GM18870 (cell line): Measurements from ENCODE around the gene ETFA.

Source experiments
- ATAC-seq: cut with Tn5 transposase; IDR thresholded peaks from one replicate; pipeline ENCODE4 v1.9.1; 2021; ENCODE audit warnings: moderate library complexity; ENCODE audit not compliant: unreplicated experiment

The ETFA gene

GRCh38 chr15:76197703-76198455 is 113.4 kb downstream of the ETFA start:
- ATAC-seq: no peak

DNA sequence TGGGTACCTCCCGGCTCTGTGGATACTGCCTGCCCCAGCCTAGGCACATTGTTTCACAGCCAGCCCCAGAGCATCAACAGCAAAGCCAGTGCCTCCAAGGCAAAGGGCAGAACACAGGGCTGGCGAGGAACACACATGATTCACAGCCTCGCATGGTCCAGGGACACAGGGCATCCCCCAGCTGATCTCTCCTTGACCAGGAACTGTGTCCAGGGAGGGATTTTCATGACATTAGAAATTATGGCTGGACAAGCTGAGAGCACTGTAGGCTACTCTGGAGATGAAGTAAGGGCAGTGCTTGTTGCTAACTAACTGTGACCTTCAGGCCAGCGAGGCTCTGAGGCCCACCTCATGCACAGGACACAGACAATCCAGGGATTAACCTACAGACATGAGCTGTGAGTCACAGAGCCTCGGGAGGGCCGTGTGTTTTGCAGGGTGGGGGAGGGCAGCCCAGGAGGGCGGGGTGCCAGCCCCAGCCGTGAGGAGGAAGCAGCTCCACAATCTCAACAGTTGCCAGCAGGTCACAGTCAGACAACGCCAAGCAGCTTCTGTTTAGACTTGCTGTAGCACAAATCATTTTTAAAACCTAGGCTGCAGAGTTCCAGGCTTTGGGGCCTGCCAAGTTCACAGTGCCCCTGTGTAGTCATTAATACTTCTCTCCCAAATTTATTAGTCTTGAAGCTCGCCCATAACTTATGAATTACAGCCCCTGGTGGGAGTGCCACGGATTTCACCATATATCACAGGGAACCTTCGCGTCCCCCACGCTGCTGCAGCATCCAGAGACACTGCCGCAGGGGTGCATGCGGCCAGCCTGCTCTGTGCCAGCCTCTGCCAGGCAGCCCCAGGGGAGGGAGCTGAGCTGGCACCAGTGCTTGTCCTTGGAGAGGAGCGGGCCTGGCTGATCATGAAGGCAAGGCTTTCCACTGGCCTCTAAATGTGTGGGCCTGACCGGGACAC is 114.7 kb downstream of the ETFA start:
- ATAC-seq: no peak

GRCh38 chr15:76195506-76196268 is 115.6 kb downstream of the ETFA start:
- ATAC-seq: no peak

DNA sequence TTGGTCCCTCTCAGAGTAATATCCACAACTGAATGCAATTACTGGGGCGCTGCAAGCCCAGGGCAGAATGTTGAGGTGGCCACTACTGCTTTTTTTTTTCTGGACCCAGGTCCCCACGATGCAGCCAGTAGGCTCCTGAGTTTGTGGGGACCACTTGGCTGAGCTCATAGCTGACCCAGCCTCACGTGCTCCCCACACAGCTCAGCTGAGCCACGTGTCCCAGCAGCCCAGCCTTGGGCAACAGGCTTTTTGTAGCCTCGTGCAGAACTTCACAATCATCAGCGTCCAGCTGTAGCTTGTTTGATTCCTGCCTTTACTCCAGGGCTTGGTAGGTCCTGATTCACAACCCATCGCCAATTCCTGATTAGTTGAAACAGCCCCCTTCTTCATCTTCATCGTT is 117.3 kb downstream of the ETFA start:
- no peak for ATAC-seq

DNA sequence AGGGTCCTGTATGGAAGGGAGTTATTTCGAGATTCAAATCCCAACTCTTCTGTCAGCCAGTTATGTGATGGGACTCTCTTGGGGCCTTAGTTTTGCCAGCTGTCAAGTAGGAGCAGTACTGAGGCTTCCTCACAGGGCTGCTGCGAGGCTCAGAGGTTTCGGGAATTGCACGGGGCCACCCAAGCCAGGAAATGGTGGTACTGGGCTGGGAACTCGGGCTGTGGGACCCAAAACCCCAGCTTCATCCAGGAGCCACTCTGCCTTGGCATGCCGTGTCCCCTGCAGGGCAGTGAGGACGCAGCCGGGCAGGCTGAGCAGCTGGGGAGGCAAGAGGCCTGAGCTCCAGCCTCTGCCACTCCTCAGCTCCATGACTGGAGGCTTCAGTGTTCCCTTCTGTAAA is 118.6 kb downstream of the ETFA start:
- ATAC-seq: no peak

DNA sequence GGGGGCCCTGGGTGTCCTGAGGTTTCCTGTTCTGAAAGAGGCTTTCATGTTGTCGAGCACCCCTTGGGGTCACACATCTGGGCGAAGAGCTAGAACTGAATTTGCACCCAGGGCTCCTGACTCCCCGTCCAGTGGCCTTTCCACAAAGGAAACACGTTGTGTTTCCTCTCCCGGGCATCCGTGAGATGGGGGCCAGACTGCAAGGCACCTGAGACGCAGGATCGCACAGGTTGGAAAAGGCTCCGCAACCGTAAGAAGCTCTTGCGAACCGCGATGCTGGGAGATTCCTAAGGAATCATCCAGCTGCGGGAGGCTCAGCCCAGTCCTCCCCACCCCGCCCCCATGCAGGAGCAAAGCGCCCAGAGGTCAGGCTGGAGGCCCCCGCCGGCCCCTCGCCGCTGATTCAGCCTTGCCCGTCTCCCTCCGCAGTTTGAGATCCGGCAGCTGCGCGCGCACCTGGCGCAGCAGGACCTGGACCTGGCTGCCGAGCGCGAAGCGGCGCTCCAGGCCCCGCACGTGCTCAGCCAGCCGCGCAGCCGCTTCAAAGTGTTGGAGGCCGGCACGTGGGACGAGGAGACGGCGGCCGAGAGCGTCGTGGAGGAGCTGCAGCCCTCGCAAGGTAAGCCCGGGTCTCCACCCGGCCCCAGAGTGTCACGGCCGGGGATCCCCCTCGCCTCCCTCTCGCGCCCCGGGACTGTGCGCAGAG is 119.6 kb downstream of the ETFA start:
- no peak for ATAC-seq

DNA sequence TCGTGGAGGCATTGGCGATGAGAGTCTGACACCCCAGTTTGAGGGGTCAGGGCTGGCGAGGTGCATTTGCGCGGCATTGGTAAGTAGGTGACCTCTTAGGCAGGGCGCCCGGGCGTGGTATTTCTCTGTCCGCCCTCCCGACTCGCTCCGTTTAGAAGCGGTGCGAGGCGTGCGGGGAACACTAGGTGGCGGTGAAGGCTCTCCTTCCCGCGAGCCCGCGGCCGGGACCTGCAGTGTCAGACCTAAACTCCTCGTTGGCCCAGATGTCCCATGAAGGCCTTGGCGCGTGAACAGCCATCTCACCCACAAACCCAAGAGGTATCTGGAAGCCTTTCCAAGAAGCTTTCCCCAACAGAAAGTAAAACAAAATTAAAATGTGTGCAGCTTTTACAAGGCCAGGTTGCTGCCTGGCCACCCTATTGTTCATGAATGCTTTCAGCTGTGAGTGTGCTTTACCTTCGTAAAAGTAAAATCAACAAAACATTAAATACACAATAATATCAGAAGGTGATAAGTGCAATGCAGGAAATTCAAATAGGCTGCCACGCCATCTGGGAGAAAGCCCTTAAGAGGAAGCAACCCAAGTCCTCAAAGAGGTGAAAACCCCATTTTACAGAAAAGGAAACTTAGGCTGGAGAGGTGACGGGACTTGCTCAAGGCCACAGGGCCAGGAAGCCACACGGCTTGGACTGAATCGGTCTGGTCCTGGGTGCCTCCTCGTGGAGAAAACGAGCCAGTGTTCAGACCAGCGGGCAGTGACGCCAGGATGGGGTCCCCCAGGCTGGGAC is 120.3 kb downstream of the ETFA start:
- no peak for ATAC-seq

DNA sequence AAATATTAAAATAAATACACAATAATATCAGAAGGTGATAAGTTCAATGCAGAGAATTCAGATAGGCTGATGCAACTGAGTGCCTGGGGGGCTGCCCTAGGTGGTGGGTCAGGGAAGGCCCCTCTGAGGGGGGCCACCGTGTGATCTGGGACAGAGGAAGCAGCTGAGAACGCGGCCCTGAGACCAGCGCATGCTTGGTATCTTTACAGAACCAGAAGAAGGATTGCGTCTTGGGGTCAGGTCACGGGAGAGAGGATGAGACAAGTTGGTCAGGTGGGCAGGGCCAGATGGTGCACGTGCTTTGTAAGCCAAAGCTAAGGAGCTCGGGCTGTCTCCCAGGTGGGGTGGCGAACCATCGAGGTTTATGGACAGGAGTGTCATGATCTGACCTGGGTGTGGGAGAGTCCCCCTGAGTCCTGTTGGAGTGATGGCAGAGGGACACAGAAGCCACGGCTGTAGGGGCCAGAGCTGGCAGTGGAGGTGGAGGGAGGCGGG is 121.2 kb downstream of the ETFA start:
- ATAC-seq: no peak

GRCh38 chr15:76189106-76189505 is 122.2 kb downstream of the ETFA start:
- no peak for ATAC-seq

DNA sequence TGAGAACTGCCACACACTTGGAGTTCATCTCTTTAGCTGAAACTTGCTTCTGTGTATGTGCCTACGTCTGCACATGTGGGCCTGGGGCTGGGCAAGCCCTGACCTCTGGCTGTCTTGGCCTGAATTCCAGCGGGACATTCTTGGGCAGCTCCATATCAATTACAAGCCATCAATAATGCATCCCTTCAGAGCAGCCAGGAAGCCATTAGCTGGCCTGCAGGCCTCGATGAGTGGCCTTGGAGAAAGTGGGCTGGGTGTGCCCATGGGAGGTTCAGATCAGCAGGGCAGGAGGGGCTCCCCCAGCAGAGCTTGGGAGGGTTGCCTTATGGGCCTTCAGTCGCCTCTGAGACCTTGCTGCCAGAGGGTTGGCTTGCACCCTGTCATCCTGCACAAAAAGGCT is 124.1 kb downstream of the ETFA start:
- ATAC-seq: no peak

DNA sequence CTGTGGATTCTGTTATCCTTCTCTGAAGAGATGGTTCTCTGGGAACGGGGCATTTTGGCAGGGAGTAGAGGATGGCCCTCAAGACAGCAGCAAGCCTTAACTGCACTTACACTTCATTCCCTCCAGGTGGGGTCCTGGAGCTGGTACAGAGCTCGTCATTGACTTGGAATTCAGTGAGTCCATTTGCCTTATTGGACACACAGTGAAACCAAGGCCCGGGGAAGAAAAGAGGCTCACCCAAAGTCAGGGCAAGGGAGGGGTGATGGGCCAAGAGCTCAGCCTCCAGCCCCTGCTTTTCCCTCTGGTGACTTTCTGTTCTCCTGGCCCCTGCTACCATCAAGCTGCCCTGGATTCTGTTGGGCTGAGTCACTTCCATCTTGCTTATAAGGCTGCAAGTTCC is 125.6 kb downstream of the ETFA start:
- no peak for ATAC-seq

DNA sequence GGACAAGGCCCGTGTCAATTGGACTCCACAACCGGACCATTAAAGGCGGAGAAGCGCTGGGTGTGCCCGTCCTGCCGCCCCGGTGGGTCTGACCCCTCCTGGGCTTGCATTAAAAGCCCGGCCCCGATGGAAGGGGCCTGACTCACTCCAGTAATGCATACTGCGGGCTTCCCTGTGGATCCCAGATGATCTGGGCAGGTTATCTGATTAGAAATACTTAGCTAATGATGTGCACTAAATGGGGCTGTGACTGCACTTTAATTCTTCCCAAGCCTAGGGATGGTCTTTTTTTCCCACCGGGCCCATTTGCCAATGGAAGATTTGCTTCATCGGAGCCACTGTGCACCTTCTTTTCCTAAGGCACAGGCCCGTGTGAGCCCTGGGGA is 126.6 kb downstream of the ETFA start:
- ATAC-seq: no peak

GRCh38 chr15:76183930-76184649 is 127.2 kb downstream of the ETFA start:
- ATAC-seq: no peak

GRCh38 chr15:76181705-76182107 is 129.6 kb downstream of the ETFA start:
- no peak for ATAC-seq

GRCh38 chr15:76180321-76180720 is 130.9 kb downstream of the ETFA start:
- ATAC-seq: no peak

GRCh38 chr15:76179023-76179422 is 132.2 kb downstream of the ETFA start:
- ATAC-seq: no peak

DNA sequence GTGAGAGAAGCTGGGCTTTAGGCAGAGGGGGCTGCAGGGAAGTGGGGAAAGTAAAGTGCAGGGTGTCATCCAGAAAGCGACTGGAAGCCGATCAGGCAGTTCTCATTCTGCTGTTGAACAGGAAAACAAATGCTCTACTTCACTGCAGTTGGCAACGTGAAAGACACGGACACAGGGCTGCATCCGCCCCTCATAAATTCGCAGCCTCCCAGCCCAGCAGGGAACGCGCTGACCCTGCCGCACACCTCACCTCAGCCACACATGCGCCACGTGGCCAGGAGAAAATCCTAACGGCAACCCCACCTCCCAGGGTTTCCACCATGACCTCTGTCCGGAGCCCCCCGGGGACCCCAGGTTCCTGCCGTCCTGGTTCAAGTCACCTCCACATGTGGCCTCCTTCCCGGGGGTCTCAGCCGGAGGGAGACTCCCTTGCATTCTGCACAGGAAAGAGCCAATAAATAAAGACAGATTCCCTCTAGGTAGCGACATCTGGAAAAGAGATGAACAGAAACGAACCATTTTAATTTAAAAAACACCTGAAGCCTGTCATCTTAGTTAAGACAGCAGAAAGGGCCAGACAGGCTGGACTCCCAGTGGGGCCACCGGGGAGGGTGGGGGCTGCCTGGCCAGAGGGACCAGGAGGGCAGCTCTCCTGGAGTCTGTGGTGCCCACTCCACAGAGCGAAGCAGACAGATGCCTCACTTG is 132.8 kb downstream of the ETFA start:
- ATAC-seq: no peak

- ATAC-seq: no peak
Measured at GRCh38 chr15:76177491-76178040, 133.7 kb downstream of the ETFA start.
